ENCODE results near the gene RFC5. TPM values are rescaled to one million over a fixed set of nuclear protein-coding genes. Genes with fewer than 3 reads are reported as not detected.
A peak's percentile ranks its signal among the peaks of the same experiment; 100 is the strongest.

Gene RFC5, protein sequence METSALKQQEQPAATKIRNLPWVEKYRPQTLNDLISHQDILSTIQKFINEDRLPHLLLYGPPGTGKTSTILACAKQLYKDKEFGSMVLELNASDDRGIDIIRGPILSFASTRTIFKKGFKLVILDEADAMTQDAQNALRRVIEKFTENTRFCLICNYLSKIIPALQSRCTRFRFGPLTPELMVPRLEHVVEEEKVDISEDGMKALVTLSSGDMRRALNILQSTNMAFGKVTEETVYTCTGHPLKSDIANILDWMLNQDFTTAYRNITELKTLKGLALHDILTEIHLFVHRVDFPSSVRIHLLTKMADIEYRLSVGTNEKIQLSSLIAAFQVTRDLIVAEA
- total RNA-seq = 1 to 10 TPM in 3 of 4 donors, not detected in 1; 4.9 to 8.7 (median 7.6) TPM

DNA sequence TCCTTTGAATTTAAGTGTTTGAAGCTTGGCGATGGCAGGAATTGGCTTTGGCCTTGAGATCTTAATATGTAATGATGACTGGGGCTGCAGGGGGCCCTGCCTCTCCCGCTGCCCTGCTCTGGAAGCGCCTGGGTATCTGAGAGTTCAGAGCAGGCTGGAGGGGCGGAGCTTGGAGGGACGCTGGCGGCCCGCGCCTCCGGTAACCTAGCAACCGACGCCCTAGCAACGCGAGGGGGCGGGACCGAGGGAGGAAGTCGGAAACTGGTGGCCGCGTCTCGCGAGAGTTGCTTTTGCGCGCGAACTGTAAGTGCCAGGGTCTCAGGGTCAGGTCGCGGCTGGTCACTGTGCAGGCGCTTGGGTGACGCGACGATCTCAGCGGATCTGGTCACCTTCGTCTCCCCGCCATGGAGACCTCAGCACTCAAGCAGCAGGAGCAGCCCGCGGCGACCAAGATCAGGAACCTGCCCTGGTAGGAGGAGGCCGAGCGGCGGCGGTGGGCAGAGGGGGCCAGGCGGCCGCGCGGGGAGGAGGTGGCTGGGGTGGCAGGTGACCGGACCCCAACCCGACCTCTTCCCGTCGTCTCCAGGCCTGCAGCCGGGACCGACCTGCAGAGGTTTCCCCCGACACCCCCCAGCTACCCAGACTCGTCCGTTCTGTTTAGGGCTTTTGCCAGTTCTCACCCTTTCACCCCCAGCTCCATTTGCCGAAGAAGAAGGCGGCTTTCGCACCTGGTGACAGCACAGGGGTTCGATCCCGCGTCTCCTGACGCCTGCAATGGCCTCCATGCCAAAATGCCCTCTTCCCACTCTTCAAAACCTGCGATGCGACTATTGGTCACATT is at the start of gene RFC5:
TSS of gene RFC5 (plus strand) at position 280 of the 841 bp plus-strand sequence. CDS start at position 405, 125 bp downstream.
- Histone ChIP-seq H3K9me3 (no peaks in the 10 kb centered on the region), H3K27ac (peak within 1 kb of the TSS; percentile 70 to 82 (median 76)), H3K4me3 (peak within 1 kb of the TSS; percentile 73 to 98 (median 85)), H3K27me3 (no peaks in the 10 kb centered on the region), H3K4me1 (peaks cover 4 to 18% (median 11%) of the 10 kb centered on the region in 4 donors), H3K36me3 (peaks cover 0 to 10% (median 0%) of the 10 kb centered on the region in 4 donors)
- DNase-seq = peak; percentile 99
- in situ Hi-C loops (cut with MboI; ENCODE audit: low pct_ligation_motif_present in 1 of 4, low pct_unique_long_range_greater_than_20kb in 1 of 4, low sequenced_read_pairs in 3 of 4) = no loop called here
- WGBS, 2 donors (ENCODE audit: low coverage in 1 of 2) = 0% methylated on average over 56 of the region's 61 CpGs; no CpG with 5 or more reads in 1 of the 2 donors
- intact Hi-C loops (cut with DNase I; ENCODE audit: low total_unique reads) = no loop called here
- TF ChIP-seq POLR2A (IDR thresholded peaks at IDR 0.05) (peak; percentile 46), POLR2AphosphoS5 (IDR thresholded peaks at IDR 0.05) (peak in 1 of 3 donors; percentile 36)
- TF ChIP-seq, protein P1, sequence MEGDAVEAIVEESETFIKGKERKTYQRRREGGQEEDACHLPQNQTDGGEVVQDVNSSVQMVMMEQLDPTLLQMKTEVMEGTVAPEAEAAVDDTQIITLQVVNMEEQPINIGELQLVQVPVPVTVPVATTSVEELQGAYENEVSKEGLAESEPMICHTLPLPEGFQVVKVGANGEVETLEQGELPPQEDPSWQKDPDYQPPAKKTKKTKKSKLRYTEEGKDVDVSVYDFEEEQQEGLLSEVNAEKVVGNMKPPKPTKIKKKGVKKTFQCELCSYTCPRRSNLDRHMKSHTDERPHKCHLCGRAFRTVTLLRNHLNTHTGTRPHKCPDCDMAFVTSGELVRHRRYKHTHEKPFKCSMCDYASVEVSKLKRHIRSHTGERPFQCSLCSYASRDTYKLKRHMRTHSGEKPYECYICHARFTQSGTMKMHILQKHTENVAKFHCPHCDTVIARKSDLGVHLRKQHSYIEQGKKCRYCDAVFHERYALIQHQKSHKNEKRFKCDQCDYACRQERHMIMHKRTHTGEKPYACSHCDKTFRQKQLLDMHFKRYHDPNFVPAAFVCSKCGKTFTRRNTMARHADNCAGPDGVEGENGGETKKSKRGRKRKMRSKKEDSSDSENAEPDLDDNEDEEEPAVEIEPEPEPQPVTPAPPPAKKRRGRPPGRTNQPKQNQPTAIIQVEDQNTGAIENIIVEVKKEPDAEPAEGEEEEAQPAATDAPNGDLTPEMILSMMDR (IDR thresholded peaks at IDR 0.05) = no peak

DNA sequence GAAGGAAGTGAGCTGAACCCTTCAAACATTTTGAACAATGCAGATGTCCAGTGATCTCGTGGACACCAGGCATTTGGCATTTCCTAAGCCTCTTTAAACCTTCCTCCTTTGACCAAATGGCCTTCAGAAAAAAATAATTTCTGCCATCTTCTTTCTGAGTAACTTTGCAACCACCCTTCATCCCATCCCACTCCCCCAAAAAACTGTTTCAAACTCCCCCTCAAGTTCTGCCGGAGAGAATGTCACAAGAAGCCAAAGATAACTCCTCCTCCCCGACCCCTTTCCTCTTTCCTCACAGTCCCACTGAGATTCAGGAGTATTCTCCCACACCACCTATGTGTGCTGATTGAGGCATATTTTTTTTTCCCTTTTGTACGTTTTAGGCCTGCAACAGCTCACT is 49.5 kb upstream of the RFC5 start:
- WGBS, 2 donors (ENCODE audit: low coverage in 1 of 2) = 44 to 48% methylated on average over 4 of the region's 4 CpGs
- DNase-seq = no peak
- H3K9me3 ChIP-seq = no peaks in the 10 kb centered on the region
- H3K4me3 ChIP-seq = no peak overlapping the region
- in situ Hi-C loops (cut with MboI; ENCODE audit: low pct_ligation_motif_present in 1 of 4, low pct_unique_long_range_greater_than_20kb in 1 of 4, low sequenced_read_pairs in 3 of 4) = no loop called here
- H3K27me3 ChIP-seq = peaks cover 40% of the 10 kb centered on the region
- H3K27ac ChIP-seq = no peak overlapping the region
- H3K36me3 ChIP-seq = no peaks in the 10 kb centered on the region
- peaks cover 0 to 16% (median 5%) of the 10 kb centered on the region in 4 donors for H3K4me1 ChIP-seq
- TF ChIP-seq, protein P1 (IDR thresholded peaks at IDR 0.05) = no peak
- TF ChIP-seq EP300 (IDR thresholded peaks at IDR 0.05; ENCODE audit: low read depth) (no peak), POLR2A (IDR thresholded peaks at IDR 0.05) (no peak), POLR2AphosphoS5 (IDR thresholded peaks at IDR 0.05) (no peak)
- intact Hi-C loops (cut with DNase I; ENCODE audit: low total_unique reads) = no loop called here

DNA sequence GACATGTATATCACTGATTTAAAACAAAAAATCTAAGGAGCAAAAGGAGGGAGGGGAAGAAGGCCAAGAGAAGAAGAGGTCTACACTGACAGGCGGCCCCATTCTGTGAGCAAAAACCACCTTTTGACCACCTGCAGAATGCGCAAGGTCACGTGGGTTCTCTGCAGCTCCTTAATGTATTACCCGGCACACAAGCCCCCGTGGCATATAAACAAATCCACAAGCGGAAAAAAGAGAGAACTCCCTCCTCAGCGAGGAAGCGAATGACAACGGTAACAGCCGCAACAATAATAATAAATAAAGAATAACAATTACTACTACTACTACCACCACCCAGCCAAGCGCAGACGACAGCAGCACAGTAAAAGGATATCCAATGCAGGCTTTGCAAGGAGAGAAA is 49.0 kb upstream of the RFC5 start:
- H3K9me3 ChIP-seq = no peaks in the 10 kb centered on the region
- intact Hi-C loops (cut with DNase I; ENCODE audit: low total_unique reads) (no loop called here), in situ Hi-C loops (cut with MboI; ENCODE audit: low pct_ligation_motif_present in 1 of 4, low pct_unique_long_range_greater_than_20kb in 1 of 4, low sequenced_read_pairs in 3 of 4) (no loop called here)
- TF ChIP-seq POLR2AphosphoS5 (IDR thresholded peaks at IDR 0.05) (no peak), POLR2A (IDR thresholded peaks at IDR 0.05) (no peak), EP300 (IDR thresholded peaks at IDR 0.05; ENCODE audit: low read depth) (no peak)
- TF ChIP-seq, protein P1 (IDR thresholded peaks at IDR 0.05) = no peak
- H3K36me3 ChIP-seq = no peaks in the 10 kb centered on the region
- DNase-seq = no peak
- peaks cover 0 to 16% (median 5%) of the 10 kb centered on the region in 4 donors for H3K4me1 ChIP-seq
- H3K4me3 ChIP-seq = no peak overlapping the region
- no peak overlapping the region for H3K27ac ChIP-seq
- WGBS, 2 donors (ENCODE audit: low coverage in 1 of 2) = 46 to 57% methylated on average over 12 of the region's 12 CpGs
- H3K27me3 ChIP-seq = peaks cover 40% of the 10 kb centered on the region

DNA sequence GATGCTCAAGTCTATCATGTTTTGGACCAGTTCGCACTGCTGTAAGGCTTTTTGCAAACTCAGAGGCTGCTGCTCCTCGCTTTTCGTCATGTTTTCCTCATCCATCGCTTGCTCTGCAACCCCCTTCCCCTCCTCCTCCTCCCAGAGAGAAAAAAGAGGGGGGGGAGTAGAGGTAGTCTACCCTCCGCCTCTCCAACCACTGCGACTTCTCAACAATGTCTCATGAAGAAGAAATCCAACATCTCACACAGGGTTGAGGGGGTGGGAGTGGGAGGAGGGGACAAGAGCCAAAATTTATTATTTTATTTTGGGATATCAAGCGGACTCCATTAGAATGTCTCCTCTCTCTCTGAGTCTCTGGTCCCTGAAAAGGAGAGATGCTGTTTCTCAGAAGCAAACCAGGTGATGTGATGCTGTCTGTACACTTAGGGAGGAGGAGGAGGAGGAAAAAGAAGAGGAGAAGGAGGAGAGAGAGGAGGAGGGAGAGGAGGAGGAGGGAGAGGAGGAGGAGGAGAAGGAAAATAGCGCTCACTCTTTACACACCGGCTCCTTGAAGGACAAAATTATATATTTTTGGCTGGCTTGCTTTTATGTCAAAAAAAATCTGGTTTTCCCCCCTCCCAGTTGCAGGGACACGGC is 48.2 kb upstream of the RFC5 start:
- Histone ChIP-seq H3K27me3 (peaks cover 40% of the 10 kb centered on the region), H3K27ac (peak overlapping the region; percentile 66 to 84 (median 74)), H3K9me3 (no peaks in the 10 kb centered on the region), H3K36me3 (no peaks in the 10 kb centered on the region), H3K4me3 (peak overlapping the region in 3 of 4 donors; percentile 34 to 62 (median 53)), H3K4me1 (peaks cover 0 to 16% (median 5%) of the 10 kb centered on the region in 4 donors)
- no peak for DNase-seq
- TF ChIP-seq POLR2AphosphoS5 (IDR thresholded peaks at IDR 0.05) (no peak), POLR2A (IDR thresholded peaks at IDR 0.05) (no peak), EP300 (IDR thresholded peaks at IDR 0.05; ENCODE audit: low read depth) (no peak)
- TF ChIP-seq, protein P1 (IDR thresholded peaks at IDR 0.05) = no peak
- intact Hi-C loops (cut with DNase I; ENCODE audit: low total_unique reads) = no loop called here
- in situ Hi-C loops (cut with MboI; ENCODE audit: low pct_ligation_motif_present in 1 of 4, low pct_unique_long_range_greater_than_20kb in 1 of 4, low sequenced_read_pairs in 3 of 4) = no loop called here
- 0 to 8% methylated on average over 5 to 10 of the region's 10 CpGs for WGBS, 2 donors (ENCODE audit: low coverage in 1 of 2)
